GM12872 (cell line): ENCODE data around the gene GDAP2.

Source experiments
- CTCF ChIP-seq: IDR thresholded peaks from 3 replicates; pipeline ENCODE4 v1.5.1; 2011; ENCODE audit warnings: low read depth, mild to moderate bottlenecking, low read length, moderate library complexity; ENCODE audit not compliant: insufficient read depth

Gene GDAP2

GRCh38 chr1:117902944-117903343 is 26.5 kb downstream of the GDAP2 start:
- no peak for TF ChIP-seq CTCF

- TF ChIP-seq CTCF = no peak
Observed at GRCh38 chr1:117899801-117900200, 29.6 kb downstream of the GDAP2 start.

GRCh38 chr1:117897551-117897950 is 31.9 kb downstream of the GDAP2 start:
- TF ChIP-seq CTCF = no peak

GRCh38 chr1:117895482-117896114 is 33.8 kb downstream of the GDAP2 start:
- TF ChIP-seq CTCF = peak; percentile 73

- TF ChIP-seq CTCF = no peak
Observed at GRCh38 chr1:117894078-117894477, 35.3 kb downstream of the GDAP2 start.

GRCh38 chr1:117892512-117892911 is 36.9 kb downstream of the GDAP2 start:
- TF ChIP-seq CTCF = no peak

- no peak for TF ChIP-seq CTCF
Observed at GRCh38 chr1:117890452-117890851, 39.0 kb downstream of the GDAP2 start.
